Measurements from ENCODE around the gene ZNF691. TPM values are rescaled to one million over a fixed set of nuclear protein-coding genes. Genes with fewer than 3 reads are reported as not detected.

The ZNF691 gene
- total RNA-seq, 1 experiment from 2014 or later, result 16.6 TPM

DNA sequence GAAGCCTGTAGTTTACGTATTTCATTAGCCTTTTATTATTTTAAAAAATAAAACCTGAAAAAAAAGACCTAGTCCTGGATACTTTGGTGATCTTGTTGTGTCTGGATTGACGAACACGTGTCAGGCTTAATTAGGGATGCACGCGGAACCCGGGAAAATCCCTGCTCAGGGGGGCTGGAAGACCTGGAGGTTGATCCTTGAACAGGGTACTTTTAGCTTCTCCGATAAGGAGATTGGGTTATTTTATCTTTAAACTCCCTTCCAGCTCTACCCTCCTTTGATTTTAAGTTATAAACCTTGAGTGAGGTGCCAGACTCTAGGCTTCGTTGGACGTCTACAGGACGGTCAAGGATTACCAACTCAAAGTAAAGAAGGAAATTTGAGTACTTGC is 552 bp upstream of the ZNF691 start:
- H3K9me3 Mint-ChIP-seq, result no peaks in the 10 kb centered on the region
- H3K36me3 Mint-ChIP-seq, result peaks cover 25% of the 10 kb centered on the region
- ATAC-seq (no peak), DNase-seq (ENCODE audit: low spot score) (no peak)
- TF ChIP-seq, protein P1, sequence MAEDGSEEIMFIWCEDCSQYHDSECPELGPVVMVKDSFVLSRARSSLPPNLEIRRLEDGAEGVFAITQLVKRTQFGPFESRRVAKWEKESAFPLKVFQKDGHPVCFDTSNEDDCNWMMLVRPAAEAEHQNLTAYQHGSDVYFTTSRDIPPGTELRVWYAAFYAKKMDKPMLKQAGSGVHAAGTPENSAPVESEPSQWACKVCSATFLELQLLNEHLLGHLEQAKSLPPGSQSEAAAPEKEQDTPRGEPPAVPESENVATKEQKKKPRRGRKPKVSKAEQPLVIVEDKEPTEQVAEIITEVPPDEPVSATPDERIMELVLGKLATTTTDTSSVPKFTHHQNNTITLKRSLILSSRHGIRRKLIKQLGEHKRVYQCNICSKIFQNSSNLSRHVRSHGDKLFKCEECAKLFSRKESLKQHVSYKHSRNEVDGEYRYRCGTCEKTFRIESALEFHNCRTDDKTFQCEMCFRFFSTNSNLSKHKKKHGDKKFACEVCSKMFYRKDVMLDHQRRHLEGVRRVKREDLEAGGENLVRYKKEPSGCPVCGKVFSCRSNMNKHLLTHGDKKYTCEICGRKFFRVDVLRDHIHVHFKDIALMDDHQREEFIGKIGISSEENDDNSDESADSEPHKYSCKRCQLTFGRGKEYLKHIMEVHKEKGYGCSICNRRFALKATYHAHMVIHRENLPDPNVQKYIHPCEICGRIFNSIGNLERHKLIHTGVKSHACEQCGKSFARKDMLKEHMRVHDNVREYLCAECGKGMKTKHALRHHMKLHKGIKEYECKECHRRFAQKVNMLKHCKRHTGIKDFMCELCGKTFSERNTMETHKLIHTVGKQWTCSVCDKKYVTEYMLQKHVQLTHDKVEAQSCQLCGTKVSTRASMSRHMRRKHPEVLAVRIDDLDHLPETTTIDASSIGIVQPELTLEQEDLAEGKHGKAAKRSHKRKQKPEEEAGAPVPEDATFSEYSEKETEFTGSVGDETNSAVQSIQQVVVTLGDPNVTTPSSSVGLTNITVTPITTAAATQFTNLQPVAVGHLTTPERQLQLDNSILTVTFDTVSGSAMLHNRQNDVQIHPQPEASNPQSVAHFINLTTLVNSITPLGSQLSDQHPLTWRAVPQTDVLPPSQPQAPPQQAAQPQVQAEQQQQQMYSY (CRISPR knock-in tag; IDR thresholded peaks at IDR 0.05), result 0 out of 2 replicates have a peak, but pooled peaks have one; percentile 57
- TF ChIP-seq, protein P2, sequence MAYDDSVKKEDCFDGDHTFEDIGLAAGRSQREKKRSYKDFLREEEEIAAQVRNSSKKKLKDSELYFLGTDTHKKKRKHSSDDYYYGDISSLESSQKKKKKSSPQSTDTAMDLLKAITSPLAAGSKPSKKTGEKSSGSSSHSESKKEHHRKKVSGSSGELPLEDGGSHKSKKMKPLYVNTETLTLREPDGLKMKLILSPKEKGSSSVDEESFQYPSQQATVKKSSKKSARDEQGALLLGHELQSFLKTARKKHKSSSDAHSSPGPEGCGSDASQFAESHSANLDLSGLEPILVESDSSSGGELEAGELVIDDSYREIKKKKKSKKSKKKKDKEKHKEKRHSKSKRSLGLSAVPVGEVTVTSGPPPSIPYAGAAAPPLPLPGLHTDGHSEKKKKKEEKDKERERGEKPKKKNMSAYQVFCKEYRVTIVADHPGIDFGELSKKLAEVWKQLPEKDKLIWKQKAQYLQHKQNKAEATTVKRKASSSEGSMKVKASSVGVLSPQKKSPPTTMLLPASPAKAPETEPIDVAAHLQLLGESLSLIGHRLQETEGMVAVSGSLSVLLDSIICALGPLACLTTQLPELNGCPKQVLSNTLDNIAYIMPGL (CRISPR knock-in tag; IDR thresholded peaks at IDR 0.05), result 0 out of 2 replicates have a peak, but pooled peaks have one; percentile 1
- TF ChIP-seq, protein P3, sequence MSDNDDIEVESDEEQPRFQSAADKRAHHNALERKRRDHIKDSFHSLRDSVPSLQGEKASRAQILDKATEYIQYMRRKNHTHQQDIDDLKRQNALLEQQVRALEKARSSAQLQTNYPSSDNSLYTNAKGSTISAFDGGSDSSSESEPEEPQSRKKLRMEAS (CRISPR knock-in tag; IDR thresholded peaks at IDR 0.05), result peak; percentile 50; the same call in 1 of the 2 replicates
- TF ChIP-seq, protein P4, sequence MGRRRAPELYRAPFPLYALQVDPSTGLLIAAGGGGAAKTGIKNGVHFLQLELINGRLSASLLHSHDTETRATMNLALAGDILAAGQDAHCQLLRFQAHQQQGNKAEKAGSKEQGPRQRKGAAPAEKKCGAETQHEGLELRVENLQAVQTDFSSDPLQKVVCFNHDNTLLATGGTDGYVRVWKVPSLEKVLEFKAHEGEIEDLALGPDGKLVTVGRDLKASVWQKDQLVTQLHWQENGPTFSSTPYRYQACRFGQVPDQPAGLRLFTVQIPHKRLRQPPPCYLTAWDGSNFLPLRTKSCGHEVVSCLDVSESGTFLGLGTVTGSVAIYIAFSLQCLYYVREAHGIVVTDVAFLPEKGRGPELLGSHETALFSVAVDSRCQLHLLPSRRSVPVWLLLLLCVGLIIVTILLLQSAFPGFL (CRISPR knock-in tag; IDR thresholded peaks at IDR 0.05; ENCODE audit: borderline replicate concordance), result no peak
- no peaks in the 10 kb centered on the region for H3K27me3 Mint-ChIP-seq (ENCODE audit: low read depth)
- H3K4me3 Mint-ChIP-seq, result peak overlapping the region; percentile 95
- peaks cover 24% of the 10 kb centered on the region for H3K4me1 Mint-ChIP-seq
- POLR2A ChIA-PET, result interaction anchor here (0.5 to 1.2 kb wide), 9 partner anchors 21 to 569 kb away, joined by 3 to 8 read pairs (median 3); partner anchors contain the start of genes C1orf50, CLDN19 and P3H1
- peak overlapping the region; percentile 90 for H3K27ac Mint-ChIP-seq
- CTCF ChIA-PET, result interaction anchor here (0.6 to 3.3 kb wide), 33 partner anchors 8 to 440 kb away, joined by 3 to 21 read pairs (median 5); partner anchors contain the start of genes C1orf210, C1orf50, CFAP57 and EBNA1BP2

DNA sequence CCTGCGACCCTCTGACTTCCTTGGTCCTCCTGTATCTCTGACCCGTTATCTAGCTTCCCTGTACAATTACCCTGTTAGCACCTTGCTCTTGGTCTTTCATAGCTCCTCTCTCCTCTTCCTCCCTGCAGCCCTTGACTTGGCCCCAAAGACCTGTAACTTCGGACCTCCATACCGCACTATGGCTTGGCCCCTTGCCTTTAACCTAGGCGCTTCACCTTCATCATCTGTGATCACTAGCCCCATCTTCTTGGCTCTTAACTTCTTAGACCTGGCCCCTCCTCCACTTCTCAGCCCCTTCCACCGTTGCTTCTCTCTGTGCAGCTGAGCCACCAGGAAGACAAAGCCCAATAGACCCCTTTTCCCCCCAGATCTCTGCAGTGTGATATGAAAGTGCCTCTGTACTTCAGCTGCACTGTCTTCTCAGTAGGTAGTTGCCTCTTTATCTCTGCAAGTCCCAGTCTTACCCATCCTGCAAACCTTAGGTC is 740 bp downstream of the ZNF691 start:
- POLR2A ChIA-PET, result interaction anchor here (0.6 to 1.3 kb wide), 5 partner anchors 26 to 953 kb away, joined by 3 to 7 read pairs (median 3); no protein-coding TSS in a partner anchor
- H3K9me3 Mint-ChIP-seq, result no peaks in the 10 kb centered on the region; the same call in 1 of the 2 replicates
- peaks cover 24% of the 10 kb centered on the region for H3K4me1 Mint-ChIP-seq
- no peaks in the 10 kb centered on the region; the same call in 1 of the 2 replicates for H3K27me3 Mint-ChIP-seq (ENCODE audit: low read depth)
- CTCF ChIA-PET, result interaction anchor here (0.6 to 3.3 kb wide), 15 partner anchors 9 to 1088 kb away, joined by 3 to 21 read pairs (median 5); partner anchors contain the start of genes ERMAP and SVBP
- DNase-seq (ENCODE audit: low spot score) (no peak), ATAC-seq (no peak)
- H3K27ac Mint-ChIP-seq, result peak overlapping the region; percentile 19
- peak overlapping the region; percentile 95 for H3K4me3 Mint-ChIP-seq
- TF ChIP-seq RELA (CRISPR knock-in tag; IDR thresholded peaks at IDR 0.05; ENCODE audit: borderline replicate concordance) (no peak), ZNF263 (CRISPR knock-in tag; IDR thresholded peaks at IDR 0.05; ENCODE audit: low read depth) (no peak), ZNF416 (CRISPR knock-in tag; IDR thresholded peaks at IDR 0.05) (no peak), KAT7 (CRISPR knock-in tag; IDR thresholded peaks at IDR 0.05; ENCODE audit: borderline replicate concordance) (no peak), JAZF1 (CRISPR knock-in tag; IDR thresholded peaks at IDR 0.05) (no peak), OVOL2 (CRISPR knock-in tag; IDR thresholded peaks at IDR 0.05; ENCODE audit: borderline replicate concordance) (no peak), SOX15 (CRISPR knock-in tag; IDR thresholded peaks at IDR 0.05) (no peak), NR1H2 (CRISPR knock-in tag; IDR thresholded peaks at IDR 0.05) (no peak), GRHL2 (CRISPR knock-in tag; IDR thresholded peaks at IDR 0.05; ENCODE audit: insufficient replicate concordance, severe bottlenecking) (no peak), FOXP1 (CRISPR knock-in tag; IDR thresholded peaks at IDR 0.05; ENCODE audit: borderline replicate concordance) (no peak)
- TF ChIP-seq, protein P5, sequence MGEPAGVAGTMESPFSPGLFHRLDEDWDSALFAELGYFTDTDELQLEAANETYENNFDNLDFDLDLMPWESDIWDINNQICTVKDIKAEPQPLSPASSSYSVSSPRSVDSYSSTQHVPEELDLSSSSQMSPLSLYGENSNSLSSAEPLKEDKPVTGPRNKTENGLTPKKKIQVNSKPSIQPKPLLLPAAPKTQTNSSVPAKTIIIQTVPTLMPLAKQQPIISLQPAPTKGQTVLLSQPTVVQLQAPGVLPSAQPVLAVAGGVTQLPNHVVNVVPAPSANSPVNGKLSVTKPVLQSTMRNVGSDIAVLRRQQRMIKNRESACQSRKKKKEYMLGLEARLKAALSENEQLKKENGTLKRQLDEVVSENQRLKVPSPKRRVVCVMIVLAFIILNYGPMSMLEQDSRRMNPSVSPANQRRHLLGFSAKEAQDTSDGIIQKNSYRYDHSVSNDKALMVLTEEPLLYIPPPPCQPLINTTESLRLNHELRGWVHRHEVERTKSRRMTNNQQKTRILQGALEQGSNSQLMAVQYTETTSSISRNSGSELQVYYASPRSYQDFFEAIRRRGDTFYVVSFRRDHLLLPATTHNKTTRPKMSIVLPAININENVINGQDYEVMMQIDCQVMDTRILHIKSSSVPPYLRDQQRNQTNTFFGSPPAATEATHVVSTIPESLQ (CRISPR knock-in tag; IDR thresholded peaks at IDR 0.05), result no peak
- TF ChIP-seq, protein P6, sequence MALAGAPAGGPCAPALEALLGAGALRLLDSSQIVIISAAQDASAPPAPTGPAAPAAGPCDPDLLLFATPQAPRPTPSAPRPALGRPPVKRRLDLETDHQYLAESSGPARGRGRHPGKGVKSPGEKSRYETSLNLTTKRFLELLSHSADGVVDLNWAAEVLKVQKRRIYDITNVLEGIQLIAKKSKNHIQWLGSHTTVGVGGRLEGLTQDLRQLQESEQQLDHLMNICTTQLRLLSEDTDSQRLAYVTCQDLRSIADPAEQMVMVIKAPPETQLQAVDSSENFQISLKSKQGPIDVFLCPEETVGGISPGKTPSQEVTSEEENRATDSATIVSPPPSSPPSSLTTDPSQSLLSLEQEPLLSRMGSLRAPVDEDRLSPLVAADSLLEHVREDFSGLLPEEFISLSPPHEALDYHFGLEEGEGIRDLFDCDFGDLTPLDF (CRISPR knock-in tag; IDR thresholded peaks at IDR 0.05), result no peak
- TF ChIP-seq, protein P7, sequence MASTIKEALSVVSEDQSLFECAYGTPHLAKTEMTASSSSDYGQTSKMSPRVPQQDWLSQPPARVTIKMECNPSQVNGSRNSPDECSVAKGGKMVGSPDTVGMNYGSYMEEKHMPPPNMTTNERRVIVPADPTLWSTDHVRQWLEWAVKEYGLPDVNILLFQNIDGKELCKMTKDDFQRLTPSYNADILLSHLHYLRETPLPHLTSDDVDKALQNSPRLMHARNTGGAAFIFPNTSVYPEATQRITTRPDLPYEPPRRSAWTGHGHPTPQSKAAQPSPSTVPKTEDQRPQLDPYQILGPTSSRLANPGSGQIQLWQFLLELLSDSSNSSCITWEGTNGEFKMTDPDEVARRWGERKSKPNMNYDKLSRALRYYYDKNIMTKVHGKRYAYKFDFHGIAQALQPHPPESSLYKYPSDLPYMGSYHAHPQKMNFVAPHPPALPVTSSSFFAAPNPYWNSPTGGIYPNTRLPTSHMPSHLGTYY (CRISPR knock-in tag; IDR thresholded peaks at IDR 0.05), result no peak
- TF ChIP-seq, protein P8, sequence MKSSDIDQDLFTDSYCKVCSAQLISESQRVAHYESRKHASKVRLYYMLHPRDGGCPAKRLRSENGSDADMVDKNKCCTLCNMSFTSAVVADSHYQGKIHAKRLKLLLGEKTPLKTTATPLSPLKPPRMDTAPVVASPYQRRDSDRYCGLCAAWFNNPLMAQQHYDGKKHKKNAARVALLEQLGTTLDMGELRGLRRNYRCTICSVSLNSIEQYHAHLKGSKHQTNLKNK (CRISPR knock-in tag; IDR thresholded peaks at IDR 0.05), result no peak
- H3K36me3 Mint-ChIP-seq, result peaks cover 35% of the 10 kb centered on the region
